Stomach (tissue), 4 donors: ENCODE measurements around the gene ASCC2.

Experiments used
- CTCF ChIP-seq, 7 experiments: fragments of 450-650 bp in 4 of 7; fragments of 200-600 bp in 3 of 7; sonication (generic) in 3 of 7; IDR thresholded peaks; one replicate each; pipeline ENCODE4 v1.5.1; 2016 to 2019; ENCODE audit warnings: antibody characterized with exemption in 7 of 7, control low read depth in 2 of 7, mild to moderate bottlenecking in 1 of 7
- POLR2A ChIP-seq, 4 donors: fragments of 450-650 bp; IDR thresholded peaks; one replicate each; pipeline ENCODE4 v1.6.1; 2016; ENCODE audit warnings: antibody characterized with exemption in 4 of 4, control low read depth in 2 of 4, mild to moderate bottlenecking in 1 of 4, moderate library complexity in 1 of 4

GRCh38 chr22:29816128-29816527 lies 21.9 kb downstream of the ASCC2 start:
- TF ChIP-seq CTCF (IDR thresholded peaks at IDR 0.05) (no peak), POLR2A (IDR thresholded peaks at IDR 0.05) (no peak)
